ENCODE data around the gene BAD.
A peak's percentile ranks its signal among the peaks of the same experiment; 100 is the strongest.
"Not testable (repeated sequence)": the region's sequence is repeated elsewhere in the genome, so short reads cannot be mapped to it uniquely, and the experiment has no call there.

The BAD gene

GRCh38 chr11:64284048-64284961 is at the start of gene BAD:
Gene BAD, minus strand, starts transcription at chr11:64284665. Its CDS starts 297 bp downstream, at chr11:64284368.
- DNase-seq (ENCODE audit: low read depth), result peak; percentile 54

GRCh38 chr11:64333556-64333955 is 49.1 kb upstream of the BAD start:
- DNase-seq (ENCODE audit: low read depth), result no peak

DNA sequence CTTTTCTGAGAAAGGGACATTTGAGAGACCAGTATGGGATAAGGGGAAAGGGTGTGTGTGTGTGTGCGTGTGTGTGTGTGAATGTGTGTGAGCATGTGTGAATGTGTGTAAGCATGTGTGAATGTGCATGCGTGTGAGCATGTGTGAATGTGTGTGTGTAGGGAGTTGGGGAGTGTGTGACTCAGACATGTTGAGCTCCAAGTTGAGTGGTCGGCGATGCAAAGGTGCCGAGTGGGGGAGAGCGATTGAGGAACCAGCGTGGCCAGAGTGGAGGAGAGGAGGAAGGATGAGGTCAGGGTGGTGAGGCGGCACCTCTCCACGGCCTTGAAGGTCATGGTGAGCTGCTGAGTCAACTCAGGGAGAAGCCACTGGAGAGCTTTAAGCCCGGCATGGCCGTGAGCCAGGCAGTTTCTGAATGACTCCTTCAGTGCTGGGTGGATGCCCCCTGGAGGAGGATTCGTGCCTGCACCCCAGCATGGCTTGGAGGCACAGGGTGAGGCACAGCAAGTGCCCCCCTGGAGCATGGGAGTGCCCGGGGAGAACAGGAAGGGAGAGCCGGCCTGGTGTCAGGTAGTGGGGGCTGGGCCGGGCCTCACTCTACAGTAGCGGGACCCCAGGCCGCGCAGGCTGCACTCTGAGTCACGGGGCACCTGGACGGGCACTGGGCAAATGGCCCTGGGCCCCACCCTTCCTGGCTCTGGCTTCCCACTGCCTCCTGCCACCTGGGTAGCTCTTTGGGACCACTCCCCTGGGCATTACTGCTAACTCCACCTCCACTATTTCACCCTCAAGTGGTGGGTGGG is 47.3 kb upstream of the BAD start:
- DNase-seq (ENCODE audit: low read depth), result peak; percentile 42

- no peak for DNase-seq (ENCODE audit: low read depth)
Observed at GRCh38 chr11:64330888-64331287, 46.4 kb upstream of the BAD start.

DNA sequence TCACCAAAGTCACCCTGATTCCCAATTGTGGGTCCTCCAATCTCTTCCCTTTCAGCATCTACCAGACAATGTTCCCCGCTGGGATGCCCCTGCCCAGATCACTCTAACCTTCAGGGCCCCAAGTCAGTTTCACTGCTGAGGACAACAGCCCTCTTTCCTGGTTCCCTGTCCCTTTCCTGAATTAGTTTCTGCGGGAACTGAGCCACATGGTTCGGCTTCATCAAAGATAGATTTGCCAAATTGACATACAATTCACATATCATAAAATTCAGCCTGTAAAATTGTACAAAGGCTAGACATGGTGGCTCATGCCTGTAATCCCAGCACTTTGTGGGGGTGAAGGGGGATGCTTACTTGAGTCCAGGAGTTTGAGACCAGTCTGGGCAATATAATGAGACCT is 43.5 kb upstream of the BAD start:
- no peak for DNase-seq (ENCODE audit: low read depth)

GRCh38 chr11:64327375-64327774 is 42.9 kb upstream of the BAD start:
- DNase-seq (ENCODE audit: low read depth), result no peak

DNA sequence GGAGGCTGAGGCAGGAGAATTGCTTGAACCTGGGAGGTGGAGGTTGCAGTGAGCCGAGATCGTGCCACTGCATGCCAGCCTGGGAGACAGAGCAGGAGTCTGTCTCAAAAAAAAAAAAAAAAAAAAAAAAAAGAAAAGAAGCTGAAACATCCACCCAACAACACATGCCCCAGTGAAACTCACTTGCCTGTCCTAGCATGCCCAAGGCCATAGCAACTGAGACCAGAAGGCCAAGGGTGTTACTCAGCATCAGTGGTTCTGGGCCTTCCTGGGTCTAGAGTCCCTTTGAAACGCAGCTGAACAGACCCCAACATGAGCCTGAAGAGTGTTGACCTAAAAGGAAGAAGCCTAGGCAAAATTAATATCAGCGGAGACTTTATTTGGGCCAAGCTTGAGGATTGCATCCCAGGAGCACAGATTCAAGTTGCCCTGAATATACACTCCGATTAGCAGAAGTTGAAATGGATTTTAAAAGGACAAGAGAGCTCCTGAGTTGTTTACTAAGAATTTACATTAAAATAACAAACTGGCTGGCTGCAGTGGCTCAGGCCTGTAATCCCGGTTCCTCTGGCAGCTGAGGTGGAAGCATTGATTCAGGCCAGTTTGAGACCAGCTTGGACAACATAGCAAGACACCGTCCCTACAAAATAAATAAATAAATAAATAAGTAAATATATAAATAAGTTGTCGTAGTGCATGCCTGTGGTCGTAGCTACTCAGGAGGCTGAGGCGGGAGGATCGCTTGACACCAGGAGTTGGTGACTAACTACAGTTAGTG is 40.4 kb upstream of the BAD start:
- no peak for DNase-seq (ENCODE audit: low read depth)

DNA sequence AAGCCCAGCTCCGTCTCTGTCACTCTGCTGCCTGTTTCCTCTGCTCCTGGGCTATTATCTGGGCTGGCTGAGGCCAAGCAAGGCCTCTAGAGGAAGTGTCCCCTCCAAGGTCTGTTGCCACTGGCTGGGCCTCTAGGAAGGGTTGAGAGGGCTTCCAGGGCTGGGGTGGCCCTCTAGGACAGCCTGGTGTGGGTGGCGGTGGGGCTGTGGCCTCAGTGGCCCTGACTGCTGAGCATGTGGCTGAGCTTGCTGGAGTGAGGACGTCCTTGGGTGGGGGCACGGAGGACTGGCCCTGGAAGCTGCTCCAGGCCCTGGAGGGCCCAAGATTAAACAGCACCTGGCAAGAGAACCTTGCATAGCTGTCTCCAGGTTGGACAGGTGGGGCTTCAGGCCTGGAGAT is 39.5 kb upstream of the BAD start:
- not testable (repeated sequence) for DNase-seq (ENCODE audit: low read depth)

DNA sequence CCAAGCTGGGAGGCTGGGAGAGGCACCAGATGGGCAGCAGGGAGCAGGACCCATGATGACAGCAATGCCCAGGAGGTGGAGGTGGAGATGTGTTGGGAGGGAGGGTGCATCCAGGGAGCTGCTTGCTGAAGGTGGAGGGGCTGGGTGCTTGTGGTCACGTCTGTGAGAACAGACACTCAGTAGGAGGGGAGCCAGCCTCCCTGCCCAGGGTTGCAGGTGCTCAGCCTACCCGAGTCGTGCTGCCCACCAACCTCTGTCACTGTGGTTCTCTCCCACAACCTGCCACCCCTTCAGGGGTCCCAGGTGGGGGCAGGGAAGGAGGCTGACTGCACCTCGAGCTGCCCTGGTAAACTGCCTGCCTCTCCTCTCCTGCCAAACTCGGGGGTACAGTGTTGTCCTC is 38.9 kb upstream of the BAD start:
- no peak for DNase-seq (ENCODE audit: low read depth)

GRCh38 chr11:64322925-64323260 is 38.4 kb upstream of the BAD start:
- DNase-seq (ENCODE audit: low read depth), result no peak

DNA sequence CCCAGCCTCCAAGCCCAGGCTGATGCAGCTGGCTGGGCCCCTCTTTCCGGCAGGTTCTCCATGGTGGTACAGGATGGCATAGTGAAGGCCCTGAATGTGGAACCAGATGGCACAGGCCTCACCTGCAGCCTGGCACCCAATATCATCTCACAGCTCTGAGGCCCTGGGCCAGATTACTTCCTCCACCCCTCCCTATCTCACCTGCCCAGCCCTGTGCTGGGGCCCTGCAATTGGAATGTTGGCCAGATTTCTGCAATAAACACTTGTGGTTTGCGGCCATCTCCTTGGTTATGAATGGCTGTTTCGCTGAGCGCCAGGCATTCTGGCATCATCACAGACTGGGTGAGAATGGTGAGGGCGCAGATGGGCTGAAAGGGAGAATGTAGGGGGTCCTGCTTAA is 37.1 kb upstream of the BAD start:
- DNase-seq (ENCODE audit: low read depth), result no peak

DNA sequence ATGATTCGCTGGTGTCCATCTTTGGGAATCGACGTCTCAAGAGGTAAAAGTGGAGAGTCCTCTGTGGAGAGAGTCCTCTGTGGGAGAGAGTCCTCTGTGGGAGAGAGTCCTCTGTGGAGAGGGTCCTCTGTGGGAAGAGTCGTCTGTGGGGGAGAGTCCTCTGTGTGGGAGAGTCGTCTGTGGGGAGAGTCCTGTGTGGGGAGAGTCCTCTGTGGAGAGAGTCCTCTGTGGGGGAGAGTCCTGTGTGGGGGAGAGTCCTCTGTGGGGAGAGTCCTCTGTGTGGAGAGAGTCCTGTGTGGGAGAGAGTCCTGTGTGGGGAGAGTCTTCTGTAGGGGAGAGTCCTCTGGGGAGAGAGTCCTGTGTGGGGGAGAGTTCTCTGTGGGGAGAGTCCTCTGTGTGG is 36.6 kb upstream of the BAD start:
- DNase-seq (ENCODE audit: low read depth), result no peak

DNA sequence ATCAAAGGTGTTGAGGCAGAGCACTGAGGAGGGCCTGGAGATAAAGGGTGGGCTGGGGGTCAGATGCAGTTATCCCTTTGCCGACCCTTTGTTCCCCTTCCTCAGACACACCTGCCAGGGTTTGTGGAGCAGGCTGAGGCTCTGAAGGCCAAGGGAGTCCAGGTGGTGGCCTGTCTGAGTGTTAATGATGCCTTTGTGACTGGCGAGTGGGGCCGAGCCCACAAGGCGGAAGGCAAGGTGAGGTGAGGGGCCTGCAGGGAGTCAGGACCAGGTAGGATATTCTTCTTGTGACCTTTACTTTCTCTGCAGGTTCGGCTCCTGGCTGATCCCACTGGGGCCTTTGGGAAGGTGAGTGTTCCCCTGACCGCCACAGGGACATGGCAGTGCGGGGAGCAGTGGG is 36.1 kb upstream of the BAD start:
- DNase-seq (ENCODE audit: low read depth), result no peak

DNA sequence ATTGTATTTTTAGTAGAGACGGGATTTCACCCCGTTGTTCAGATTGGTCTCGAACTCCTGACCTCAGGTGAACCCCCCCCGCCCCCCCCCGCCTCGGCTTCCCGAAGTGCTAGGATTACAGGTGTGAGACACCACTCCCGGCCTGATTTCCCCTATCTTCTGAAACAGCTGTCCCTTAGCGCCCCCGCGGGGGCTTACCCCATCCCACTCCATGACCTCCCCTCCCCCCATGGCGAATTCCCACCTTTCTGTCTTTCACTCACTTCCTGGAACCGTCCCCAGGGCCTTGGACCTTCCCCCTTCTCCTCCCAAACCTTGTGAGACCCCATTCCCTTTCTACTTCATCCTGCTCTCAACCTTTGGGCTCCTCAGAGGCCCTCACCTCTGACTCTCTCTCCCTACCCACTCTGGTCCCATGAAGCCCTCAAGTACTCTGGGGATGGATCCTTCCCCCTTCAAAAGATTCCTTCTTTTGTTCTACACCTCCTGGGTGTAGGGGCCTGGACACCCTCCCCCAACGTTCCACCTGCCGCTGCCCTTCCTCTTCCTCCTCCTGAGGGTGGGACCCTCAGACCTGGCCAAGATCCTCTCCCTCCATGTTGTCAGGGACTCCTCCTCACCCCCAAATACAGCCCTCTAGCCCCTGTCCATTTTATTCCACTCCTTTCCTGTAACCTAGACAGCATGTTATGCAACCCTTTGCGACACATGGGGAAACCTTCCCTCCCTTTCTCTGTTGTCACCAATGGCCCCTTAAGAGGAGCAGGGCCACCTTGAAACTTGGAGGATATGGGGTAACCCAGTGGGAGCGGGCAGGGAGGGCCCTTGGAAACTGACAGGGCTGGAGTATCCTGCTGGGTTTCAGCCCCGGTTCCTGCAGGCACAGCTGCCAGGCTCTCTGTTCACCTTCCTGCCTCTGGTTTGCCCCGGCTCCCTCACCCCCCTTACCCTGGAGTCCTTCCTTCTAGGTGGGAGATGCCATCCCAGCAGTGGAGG is 34.6 kb upstream of the BAD start:
- DNase-seq (ENCODE audit: low read depth), result no peak

DNA sequence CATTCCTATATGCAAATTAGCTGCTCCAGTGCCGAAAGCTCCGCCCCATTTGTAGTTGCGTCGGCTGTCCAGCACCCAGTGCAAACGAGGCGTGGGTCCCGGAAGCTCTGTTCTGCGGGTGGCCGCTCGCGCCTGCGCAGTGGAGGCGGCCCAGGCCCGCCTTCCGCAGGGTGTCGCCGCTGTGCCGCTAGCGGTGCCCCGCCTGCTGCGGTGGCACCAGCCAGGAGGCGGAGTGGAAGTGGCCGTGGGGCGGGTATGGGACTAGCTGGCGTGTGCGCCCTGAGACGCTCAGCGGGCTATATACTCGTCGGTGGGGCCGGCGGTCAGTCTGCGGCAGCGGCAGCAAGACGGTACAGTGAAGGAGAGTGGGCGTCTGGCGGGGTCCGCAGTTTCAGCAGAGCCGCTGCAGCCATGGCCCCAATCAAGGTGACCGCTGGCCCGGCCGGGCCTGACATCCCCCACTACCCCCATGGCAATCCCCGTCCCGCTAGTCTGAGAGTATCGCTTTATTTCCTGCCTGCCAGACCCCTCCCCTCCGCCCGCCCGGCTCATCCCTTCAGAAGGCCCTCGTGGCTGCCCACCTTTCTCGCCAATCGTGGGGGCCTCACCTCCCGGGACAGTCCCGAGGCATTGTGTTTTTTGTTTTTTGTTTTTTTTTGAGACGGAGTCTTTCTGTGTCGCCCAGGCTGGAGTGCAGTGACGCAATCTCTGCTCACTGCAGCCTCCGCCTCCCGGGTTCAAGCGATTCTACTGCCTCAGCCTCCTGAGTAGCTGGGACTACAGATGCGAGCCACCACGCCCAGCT is 33.7 kb upstream of the BAD start, which contains the start of gene PRDX5:
Gene PRDX5, plus strand, starts transcription at position 161 of the 805 bp plus-strand sequence. Its CDS starts 95 bp downstream, at position 256.
- peak; percentile 71 for DNase-seq (ENCODE audit: low read depth)

GRCh38 chr11:64317325-64317960 is 33.0 kb upstream of the BAD start, which contains the start of gene TRMT112:
Gene TRMT112, minus strand, starts transcription at chr11:64317559. Its CDS starts 33 bp downstream, at chr11:64317526.
- peak; percentile 91 for DNase-seq (ENCODE audit: low read depth)

DNA sequence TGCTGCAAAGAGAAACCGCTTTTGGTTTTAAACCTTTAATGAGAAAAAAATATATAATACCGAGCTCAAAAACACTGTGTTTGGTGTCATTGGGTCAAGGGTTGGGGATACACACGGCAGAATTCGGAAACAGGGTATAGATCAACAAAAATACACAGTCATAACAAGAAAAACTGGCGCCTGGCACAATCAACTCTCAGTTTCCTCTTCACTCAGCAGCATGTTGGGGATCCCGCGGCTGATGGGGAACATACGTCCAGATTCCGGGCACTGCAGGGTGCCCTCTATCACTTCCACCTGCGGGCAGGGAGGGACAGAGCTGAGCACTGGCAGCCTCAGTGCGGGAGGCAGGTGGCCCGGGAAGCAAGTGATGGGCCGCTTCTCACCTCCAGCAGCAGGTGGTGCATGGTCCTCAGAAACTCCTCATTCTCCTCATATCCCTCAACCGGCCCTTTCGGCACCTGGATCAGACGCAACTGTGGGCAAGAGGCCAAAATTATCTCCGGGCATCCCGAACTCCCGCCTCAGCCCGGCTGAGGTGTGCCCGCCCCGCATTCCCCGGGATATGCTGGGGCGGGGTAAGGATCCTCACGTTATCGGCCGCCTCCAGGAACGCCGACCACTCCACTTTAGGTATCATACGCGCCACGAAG is 32.3 kb upstream of the BAD start:
- no peak for DNase-seq (ENCODE audit: low read depth)

DNA sequence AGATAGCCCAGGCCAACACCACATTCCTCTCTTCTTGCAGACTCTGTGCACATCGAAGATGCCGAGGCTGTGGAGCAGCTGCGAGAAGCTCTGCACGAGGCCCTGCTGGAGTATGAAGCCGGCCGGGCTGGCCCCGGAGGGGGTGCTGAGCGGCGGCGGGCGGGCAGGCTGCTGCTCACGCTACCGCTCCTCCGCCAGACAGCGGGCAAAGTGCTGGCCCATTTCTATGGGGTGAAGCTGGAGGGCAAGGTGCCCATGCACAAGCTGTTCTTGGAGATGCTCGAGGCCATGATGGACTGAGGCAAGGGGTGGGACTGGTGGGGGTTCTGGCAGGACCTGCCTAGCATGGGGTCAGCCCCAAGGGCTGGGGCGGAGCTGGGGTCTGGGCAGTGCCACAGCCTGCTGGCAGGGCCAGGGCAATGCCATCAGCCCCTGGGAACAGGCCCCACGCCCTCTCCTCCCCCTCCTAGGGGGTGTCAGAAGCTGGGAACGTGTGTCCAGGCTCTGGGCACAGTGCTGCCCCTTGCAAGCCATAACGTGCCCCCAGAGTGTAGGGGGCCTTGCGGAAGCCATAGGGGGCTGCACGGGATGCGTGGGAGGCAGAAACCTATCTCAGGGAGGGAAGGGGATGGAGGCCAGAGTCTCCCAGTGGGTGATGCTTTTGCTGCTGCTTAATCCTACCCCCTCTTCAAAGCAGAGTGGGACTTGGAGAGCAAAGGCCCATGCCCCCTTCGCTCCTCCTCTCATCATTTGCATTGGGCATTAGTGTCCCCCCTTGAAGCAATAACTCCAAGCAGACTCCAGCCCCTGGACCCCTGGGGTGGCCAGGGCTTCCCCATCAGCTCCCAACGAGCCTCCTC is 31.4 kb upstream of the BAD start:
- DNase-seq (ENCODE audit: low read depth), result not testable (repeated sequence)
